AG04450 (cell line): ENCODE results near the gene RAB40C. TPM values are rescaled to one million over a fixed set of nuclear protein-coding genes. Genes with fewer than 3 reads are reported as not detected.

Experiments
- CTCF ChIA-PET: fragments of 300-600, 350-600 bp; formaldehyde crosslinking; extraction: SDS; loops from one replicate; lab custom pipeline; 2022; ENCODE audit warnings: antibody characterized with exemption, inconsistent platforms; lab: Charles Lee
- POLR2A ChIA-PET: fragments of 350-600 bp; formaldehyde crosslinking; extraction: SDS; loops from one replicate; lab custom pipeline; 2021; ENCODE audit warnings: antibody characterized with exemption, inconsistent platforms; lab: Yijun Ruan, JAX
- DNase-seq: peaks from one replicate; pipeline ENCODE4 v3.0.0-alpha.2; 2011; ENCODE audit warnings: low read depth, low spot score
- H3K27ac ChIP-seq: one replicate; pipeline ENCODE4 v1.5.1; 2012; ENCODE audit warnings: low read depth, low read length, control low read depth
- H3K27me3 ChIP-seq: one replicate; pipeline ENCODE4 v1.6.0; 2012; ENCODE audit warnings: low read length; ENCODE audit not compliant: control insufficient read depth, insufficient read depth
- H3K4me3 ChIP-seq: 2 replicates; pipeline ENCODE4 v1.5.1; 2011; ENCODE audit warnings: mild to moderate bottlenecking, low read depth, low read length, control low read depth
- H3K9me3 ChIP-seq: 2 replicates; pipeline ENCODE4 v1.5.1; 2012; ENCODE audit warnings: low read length; ENCODE audit not compliant: control insufficient read depth, insufficient read depth
- polyA plus RNA-seq: library from polyadenylated mRNA; depleted of rRNA; stranded (reverse); fragments of >200 nt; gene quantifications from 2 replicates; pipeline ENCODE4 v1.2.3, GENCODE V29; 2011
- TF ChIP-seq, protein P1 (sequence below): IDR thresholded peaks from 2 replicates; pipeline ENCODE4 v1.5.1; 2011; ENCODE audit warnings: low read depth, low read length, control low read depth, inconsistent platforms

The RAB40C gene
- polyA plus RNA-seq, 1 experiment = 4.2 TPM

DNA sequence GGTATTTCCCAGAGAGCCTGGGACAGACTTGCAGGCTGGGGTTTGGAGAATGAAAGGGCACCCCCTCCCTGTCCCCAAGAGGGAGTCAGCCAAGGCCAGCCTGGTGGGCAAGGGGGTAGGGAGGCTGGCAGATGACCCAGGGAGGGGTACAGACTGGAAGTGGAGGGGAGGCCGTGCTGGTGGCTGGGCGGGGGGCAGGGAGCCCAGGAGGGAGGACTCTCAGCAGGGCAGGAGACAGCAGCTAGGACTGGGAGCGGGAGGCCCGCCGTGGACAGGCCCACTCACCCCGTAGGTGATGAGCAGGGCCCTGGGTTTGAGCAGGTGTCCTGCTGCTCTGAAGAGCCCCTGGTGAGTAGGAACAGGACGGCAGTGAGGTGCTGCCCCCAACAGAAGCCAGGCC is 45.1 kb downstream of the RAB40C start:
- Histone ChIP-seq H3K27me3 (no peaks in the 10 kb centered on the region), H3K4me3 (peak overlapping the region; percentile 84), H3K9me3 (no peaks in the 10 kb centered on the region; the same call in 1 of the 2 replicates), H3K27ac (no peak overlapping the region)
- no peak for DNase-seq
- POLR2A ChIA-PET = no interaction called here
- CTCF ChIA-PET = no interaction called here
- TF ChIP-seq, protein P1, sequence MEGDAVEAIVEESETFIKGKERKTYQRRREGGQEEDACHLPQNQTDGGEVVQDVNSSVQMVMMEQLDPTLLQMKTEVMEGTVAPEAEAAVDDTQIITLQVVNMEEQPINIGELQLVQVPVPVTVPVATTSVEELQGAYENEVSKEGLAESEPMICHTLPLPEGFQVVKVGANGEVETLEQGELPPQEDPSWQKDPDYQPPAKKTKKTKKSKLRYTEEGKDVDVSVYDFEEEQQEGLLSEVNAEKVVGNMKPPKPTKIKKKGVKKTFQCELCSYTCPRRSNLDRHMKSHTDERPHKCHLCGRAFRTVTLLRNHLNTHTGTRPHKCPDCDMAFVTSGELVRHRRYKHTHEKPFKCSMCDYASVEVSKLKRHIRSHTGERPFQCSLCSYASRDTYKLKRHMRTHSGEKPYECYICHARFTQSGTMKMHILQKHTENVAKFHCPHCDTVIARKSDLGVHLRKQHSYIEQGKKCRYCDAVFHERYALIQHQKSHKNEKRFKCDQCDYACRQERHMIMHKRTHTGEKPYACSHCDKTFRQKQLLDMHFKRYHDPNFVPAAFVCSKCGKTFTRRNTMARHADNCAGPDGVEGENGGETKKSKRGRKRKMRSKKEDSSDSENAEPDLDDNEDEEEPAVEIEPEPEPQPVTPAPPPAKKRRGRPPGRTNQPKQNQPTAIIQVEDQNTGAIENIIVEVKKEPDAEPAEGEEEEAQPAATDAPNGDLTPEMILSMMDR = no peak

DNA sequence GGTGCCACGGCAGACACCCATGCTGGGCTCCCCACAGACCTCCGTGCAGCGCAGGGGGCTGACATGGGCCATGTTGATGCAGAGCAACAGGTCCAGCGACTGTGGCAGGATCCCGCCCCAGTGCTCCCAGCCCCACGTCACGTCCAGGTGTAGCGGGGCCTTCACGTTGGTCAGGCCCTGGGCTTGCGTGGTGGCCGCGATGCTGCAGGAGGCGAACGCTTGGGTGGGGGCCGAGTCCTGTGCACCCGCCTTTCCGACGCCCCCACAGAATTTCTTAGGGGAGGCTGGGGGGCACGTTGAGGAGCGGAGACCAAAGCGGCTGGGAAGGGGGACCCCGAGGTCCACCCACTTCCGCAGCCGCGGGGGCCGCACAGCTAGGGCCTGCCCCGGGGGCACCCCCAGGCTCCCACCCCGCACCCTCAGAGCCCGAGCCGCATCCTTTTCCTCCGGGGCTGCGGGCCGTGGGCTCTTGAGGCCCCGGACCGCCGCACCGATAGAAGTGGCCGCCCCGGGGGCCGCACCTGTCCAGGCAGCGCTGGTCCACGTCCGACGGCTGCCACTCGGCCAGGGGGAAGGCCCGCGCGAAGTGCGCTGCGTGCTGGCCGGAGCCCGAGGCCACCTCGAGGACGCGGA is 45.8 kb downstream of the RAB40C start:
- ChIA-PET POLR2A (interaction anchor here (0.7 to 1.0 kb wide), 5 partner anchors 8 to 153 kb away, joined by 3 to 10 read pairs (median 5); partner anchors contain the start of genes CAPN15, CHTF18, RPUSD1 and WDR90), CTCF (no interaction called here)
- peak overlapping the region; percentile 21 for H3K27ac ChIP-seq
- no peaks in the 10 kb centered on the region for H3K27me3 ChIP-seq
- H3K4me3 ChIP-seq = peak overlapping the region; percentile 84
- H3K9me3 ChIP-seq = no peaks in the 10 kb centered on the region; the same call in 1 of the 2 replicates
- TF ChIP-seq, protein P1 = no peak
- DNase-seq = no peak

DNA sequence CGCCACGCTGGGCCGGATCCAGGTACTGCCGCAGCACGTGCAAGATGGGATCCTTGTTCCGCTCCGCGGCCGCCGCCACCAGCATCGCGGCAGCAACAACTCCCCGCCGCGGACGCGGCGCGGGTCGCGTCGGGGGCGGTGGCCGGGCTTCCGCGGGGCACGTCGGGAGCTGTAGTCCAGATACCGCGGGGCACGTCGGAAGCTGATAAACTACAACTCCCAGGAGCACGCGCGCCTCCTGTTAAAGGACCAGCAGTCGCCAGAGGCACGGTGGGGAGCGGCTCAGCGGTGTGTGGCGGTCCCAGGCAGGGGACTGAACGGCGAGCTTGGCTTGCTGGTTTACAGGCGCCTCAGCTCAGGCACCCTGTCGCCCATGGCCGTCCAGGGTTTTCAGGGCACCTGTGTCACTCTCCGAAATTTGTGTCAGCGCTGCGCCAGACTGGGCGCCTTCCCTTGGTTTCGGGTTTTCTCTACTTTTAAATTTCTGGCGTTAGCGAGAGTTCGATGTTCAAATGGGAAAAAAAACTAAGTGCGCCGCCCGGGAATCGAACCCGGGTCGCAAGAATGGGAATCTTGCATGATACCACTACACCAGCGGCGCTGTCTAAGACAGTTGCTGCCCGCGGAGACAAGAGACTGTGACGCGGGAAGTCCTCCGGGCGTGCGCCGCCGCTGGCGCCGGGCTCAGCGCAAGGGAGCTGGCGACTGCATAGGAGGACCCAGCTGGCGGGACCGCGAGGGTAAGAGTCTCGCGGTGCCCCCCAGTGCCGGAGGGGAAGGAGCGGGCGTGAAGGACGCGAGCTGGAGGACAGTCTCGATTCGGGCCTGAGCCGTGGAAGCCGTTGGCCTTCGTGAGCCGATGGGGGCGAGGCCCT is 46.6 kb downstream of the RAB40C start, which contains the start of gene METTL26:
TSS of gene METTL26 (minus strand) at position 100 of the 875 bp plus-strand sequence. CDS start at position 85, 15 bp downstream.
- Histone ChIP-seq H3K27me3 (no peaks in the 10 kb centered on the region), H3K4me3 (peak within 1 kb of the TSS; percentile 84), H3K27ac (peak within 1 kb of the TSS; percentile 89), H3K9me3 (no peaks in the 10 kb centered on the region; the same call in 1 of the 2 replicates)
- POLR2A ChIA-PET = interaction anchor here (0.7 to 1.0 kb wide), 5 partner anchors 9 to 152 kb away, joined by 3 to 10 read pairs (median 5); partner anchors contain the start of genes CAPN15, CHTF18, RPUSD1 and WDR90
- peak; percentile 78 for DNase-seq
- TF ChIP-seq, protein P1 = no peak
- CTCF ChIA-PET = no interaction called here

DNA sequence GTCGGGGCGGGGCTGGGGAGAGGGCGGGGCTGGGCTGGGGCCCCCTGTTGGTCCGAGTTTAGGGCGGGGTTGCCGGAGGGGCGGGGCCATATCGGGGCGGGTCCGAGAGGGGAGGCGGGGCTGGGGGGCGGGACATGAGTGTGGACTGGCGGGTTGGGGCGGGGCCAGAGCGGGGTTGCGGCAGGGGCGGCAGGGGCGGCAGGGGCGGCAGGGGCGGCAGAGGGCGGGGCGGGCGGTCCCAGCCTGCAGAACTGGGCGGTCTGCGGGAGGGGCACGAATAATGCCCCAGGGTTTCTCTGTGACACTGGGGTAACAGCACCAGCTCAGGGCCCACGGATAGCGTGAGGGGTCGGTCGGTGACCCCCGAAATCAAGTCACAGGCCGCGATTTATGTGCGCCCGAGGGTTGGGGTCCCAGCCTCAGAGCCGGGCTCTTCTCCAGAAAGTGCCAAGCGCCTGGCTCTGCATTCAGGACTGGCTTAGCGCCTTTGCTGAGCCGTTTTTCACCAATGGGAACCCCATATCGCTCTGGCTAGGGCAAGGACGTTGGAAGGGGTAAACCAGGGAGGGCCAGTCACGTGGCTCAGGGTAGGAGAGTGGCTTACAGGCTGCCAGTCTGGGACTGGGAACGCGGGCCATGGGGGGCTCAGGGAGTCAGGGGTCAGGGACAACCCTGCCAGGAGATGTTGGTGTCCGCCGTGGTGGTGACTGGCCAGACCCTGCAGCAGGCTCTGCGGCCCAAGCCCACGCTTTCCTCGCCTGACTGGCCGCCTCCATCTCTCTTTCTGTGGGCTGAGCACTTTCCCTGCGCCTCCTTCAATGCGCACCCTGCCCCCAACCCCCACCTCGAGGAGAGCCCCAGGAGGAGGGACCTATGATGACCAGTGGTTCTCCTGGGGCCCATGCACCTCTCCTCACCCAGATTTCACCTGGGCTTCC is 47.5 kb downstream of the RAB40C start:
- DNase-seq = peak; percentile 72
- ChIA-PET POLR2A (no interaction called here), CTCF (no interaction called here)
- Histone ChIP-seq H3K4me3 (peak overlapping the region; percentile 84), H3K27ac (no peak overlapping the region), H3K9me3 (no peaks in the 10 kb centered on the region; the same call in 1 of the 2 replicates), H3K27me3 (no peaks in the 10 kb centered on the region)
- TF ChIP-seq, protein P1 = no peak
